Measurements from ENCODE around the gene GPD2.

GPD2 gene

DNA sequence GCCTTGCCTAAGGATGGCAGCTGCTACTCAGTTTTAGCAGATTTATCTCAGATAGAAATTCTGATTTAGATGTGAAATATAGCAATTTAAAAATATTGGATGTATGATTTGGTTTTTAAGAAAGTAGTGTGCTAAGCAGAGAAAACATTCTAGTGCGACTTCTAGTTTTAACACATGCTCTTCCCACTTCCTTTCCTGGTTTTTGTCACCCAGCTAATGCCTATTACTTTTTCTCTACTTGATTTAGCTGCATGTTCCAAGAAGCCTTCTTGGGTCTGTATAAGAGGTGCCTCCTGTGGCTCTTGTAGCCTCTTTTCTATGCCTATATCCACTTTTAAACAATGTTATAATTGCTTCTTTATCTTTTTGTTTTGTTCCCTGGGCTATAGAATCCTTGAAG is 53.0 kb downstream of the GPD2 start:
- TF ChIP-seq ISL1 (CRISPR knock-in tag; IDR thresholded peaks at IDR 0.05) (no peak), ESRRG (CRISPR knock-in tag; IDR thresholded peaks at IDR 0.05) (no peak), ZNF70 (CRISPR knock-in tag; IDR thresholded peaks at IDR 0.05) (no peak), BACH2 (CRISPR knock-in tag; IDR thresholded peaks at IDR 0.05; ENCODE audit: borderline replicate concordance) (no peak), ZFP30 (CRISPR knock-in tag; IDR thresholded peaks at IDR 0.05) (no peak), ZFP3 (CRISPR knock-in tag; IDR thresholded peaks at IDR 0.05) (no peak), PPARA (CRISPR knock-in tag; IDR thresholded peaks at IDR 0.05; ENCODE audit: borderline replicate concordance) (no peak), SNAI2 (CRISPR knock-in tag; IDR thresholded peaks at IDR 0.05) (no peak), ZNF8 (CRISPR knock-in tag; IDR thresholded peaks at IDR 0.05) (no peak), ZNF565 (CRISPR knock-in tag; conservative IDR thresholded peaks at IDR 0.05; ENCODE audit: low read depth) (no peak), TCF4 (CRISPR knock-in tag; IDR thresholded peaks at IDR 0.05; ENCODE audit: borderline replicate concordance) (no peak), OSR1 (CRISPR knock-in tag; IDR thresholded peaks at IDR 0.05) (no peak), RARB (CRISPR knock-in tag; IDR thresholded peaks at IDR 0.05) (no peak), GLIS3 (CRISPR knock-in tag; IDR thresholded peaks at IDR 0.05) (no peak)
- TF ChIP-seq, protein P1, sequence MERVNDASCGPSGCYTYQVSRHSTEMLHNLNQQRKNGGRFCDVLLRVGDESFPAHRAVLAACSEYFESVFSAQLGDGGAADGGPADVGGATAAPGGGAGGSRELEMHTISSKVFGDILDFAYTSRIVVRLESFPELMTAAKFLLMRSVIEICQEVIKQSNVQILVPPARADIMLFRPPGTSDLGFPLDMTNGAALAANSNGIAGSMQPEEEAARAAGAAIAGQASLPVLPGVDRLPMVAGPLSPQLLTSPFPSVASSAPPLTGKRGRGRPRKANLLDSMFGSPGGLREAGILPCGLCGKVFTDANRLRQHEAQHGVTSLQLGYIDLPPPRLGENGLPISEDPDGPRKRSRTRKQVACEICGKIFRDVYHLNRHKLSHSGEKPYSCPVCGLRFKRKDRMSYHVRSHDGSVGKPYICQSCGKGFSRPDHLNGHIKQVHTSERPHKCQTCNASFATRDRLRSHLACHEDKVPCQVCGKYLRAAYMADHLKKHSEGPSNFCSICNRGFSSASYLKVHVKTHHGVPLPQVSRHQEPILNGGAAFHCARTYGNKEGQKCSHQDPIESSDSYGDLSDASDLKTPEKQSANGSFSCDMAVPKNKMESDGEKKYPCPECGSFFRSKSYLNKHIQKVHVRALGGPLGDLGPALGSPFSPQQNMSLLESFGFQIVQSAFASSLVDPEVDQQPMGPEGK (CRISPR knock-in tag; IDR thresholded peaks at IDR 0.05; ENCODE audit: borderline replicate concordance) = no peak
- TF ChIP-seq, protein P2, sequence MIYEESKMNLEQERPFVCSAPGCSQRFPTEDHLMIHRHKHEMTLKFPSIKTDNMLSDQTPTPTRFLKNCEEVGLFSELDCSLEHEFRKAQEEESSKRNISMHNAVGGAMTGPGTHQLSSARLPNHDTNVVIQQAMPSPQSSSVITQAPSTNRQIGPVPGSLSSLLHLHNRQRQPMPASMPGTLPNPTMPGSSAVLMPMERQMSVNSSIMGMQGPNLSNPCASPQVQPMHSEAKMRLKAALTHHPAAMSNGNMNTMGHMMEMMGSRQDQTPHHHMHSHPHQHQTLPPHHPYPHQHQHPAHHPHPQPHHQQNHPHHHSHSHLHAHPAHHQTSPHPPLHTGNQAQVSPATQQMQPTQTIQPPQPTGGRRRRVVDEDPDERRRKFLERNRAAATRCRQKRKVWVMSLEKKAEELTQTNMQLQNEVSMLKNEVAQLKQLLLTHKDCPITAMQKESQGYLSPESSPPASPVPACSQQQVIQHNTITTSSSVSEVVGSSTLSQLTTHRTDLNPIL (CRISPR knock-in tag; IDR thresholded peaks at IDR 0.05; ENCODE audit: low read depth) = no peak
- TF ChIP-seq, protein P3, sequence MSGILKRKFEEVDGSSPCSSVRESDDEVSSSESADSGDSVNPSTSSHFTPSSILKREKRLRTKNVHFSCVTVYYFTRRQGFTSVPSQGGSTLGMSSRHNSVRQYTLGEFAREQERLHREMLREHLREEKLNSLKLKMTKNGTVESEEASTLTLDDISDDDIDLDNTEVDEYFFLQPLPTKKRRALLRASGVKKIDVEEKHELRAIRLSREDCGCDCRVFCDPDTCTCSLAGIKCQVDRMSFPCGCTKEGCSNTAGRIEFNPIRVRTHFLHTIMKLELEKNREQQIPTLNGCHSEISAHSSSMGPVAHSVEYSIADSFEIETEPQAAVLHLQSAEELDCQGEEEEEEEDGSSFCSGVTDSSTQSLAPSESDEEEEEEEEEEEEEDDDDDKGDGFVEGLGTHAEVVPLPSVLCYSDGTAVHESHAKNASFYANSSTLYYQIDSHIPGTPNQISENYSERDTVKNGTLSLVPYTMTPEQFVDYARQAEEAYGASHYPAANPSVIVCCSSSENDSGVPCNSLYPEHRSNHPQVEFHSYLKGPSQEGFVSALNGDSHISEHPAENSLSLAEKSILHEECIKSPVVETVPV (CRISPR knock-in tag; IDR thresholded peaks at IDR 0.05) = no peak
- TF ChIP-seq, protein P4, sequence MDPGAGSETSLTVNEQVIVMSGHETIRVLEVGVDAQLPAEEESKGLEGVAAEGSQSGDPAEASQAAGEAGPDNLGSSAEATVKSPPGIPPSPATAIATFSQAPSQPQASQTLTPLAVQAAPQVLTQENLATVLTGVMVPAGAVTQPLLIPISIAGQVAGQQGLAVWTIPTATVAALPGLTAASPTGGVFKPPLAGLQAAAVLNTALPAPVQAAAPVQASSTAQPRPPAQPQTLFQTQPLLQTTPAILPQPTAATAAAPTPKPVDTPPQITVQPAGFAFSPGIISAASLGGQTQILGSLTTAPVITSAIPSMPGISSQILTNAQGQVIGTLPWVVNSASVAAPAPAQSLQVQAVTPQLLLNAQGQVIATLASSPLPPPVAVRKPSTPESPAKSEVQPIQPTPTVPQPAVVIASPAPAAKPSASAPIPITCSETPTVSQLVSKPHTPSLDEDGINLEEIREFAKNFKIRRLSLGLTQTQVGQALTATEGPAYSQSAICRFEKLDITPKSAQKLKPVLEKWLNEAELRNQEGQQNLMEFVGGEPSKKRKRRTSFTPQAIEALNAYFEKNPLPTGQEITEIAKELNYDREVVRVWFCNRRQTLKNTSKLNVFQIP (CRISPR knock-in tag; IDR thresholded peaks at IDR 0.05; ENCODE audit: borderline replicate concordance, low read depth) = no peak
- TF ChIP-seq, protein P5, sequence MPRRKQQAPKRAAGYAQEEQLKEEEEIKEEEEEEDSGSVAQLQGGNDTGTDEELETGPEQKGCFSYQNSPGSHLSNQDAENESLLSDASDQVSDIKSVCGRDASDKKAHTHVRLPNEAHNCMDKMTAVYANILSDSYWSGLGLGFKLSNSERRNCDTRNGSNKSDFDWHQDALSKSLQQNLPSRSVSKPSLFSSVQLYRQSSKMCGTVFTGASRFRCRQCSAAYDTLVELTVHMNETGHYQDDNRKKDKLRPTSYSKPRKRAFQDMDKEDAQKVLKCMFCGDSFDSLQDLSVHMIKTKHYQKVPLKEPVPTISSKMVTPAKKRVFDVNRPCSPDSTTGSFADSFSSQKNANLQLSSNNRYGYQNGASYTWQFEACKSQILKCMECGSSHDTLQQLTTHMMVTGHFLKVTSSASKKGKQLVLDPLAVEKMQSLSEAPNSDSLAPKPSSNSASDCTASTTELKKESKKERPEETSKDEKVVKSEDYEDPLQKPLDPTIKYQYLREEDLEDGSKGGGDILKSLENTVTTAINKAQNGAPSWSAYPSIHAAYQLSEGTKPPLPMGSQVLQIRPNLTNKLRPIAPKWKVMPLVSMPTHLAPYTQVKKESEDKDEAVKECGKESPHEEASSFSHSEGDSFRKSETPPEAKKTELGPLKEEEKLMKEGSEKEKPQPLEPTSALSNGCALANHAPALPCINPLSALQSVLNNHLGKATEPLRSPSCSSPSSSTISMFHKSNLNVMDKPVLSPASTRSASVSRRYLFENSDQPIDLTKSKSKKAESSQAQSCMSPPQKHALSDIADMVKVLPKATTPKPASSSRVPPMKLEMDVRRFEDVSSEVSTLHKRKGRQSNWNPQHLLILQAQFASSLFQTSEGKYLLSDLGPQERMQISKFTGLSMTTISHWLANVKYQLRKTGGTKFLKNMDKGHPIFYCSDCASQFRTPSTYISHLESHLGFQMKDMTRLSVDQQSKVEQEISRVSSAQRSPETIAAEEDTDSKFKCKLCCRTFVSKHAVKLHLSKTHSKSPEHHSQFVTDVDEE (CRISPR knock-in tag; IDR thresholded peaks at IDR 0.05) = no peak
- ATAC-seq = no peak

DNA sequence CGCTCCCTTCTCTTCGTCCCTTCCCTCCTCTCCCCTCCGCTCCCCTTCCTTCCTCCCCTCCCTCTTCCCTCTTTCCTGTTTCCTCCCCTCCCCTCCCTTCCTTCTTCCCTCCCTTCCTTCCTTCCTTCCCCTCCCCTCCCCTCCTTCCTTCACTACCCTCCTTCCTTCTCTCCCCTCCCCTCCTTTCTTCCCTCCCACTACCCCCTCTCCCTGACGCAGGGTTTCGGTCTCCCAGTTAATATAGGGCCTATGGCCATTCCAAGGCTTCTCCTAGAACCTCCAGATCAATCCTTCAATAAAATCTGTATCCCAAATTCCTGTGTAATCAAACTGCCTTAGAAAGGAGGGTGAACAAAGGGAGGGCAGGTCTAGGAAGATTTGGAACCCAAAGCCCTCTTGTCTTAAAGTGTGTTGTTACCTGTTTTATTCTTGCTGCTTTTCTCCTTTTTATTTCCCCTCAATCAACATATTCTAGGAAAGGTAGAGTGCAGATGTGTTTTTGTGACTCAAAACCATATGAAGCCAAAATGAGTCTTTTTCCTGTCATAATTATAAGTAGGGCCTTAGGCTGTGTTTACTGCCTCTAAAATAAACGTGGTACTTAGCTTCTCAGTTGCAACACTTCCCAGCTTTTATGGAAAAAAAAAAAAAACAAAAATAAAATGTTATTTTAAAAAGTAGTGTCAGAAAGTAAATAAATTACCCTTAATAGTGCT is 53.7 kb downstream of the GPD2 start:
- no peak for ATAC-seq
- TF ChIP-seq ESRRG (CRISPR knock-in tag; IDR thresholded peaks at IDR 0.05) (no peak), ZFP30 (CRISPR knock-in tag; IDR thresholded peaks at IDR 0.05) (no peak), ZNF8 (CRISPR knock-in tag; IDR thresholded peaks at IDR 0.05) (no peak), TCF4 (CRISPR knock-in tag; IDR thresholded peaks at IDR 0.05; ENCODE audit: borderline replicate concordance) (no peak), ZNF70 (CRISPR knock-in tag; IDR thresholded peaks at IDR 0.05) (no peak)

DNA sequence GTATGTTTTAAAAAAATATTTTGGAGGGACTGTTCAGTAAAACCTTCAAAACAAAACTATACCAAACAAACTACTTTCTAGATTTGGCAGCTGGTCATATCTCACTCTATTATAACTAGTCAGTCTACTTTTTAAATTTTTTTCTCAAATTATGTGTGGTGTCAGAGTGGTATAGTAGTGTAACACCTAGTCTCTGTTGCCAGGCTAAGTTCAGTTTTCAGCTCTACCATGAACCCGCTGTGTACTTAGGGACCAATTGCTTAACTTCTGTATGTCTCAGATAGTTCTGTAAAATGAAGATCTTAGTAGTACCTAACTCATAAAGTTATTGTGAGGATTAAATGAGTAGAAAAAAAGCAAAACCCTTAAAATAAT is 54.3 kb downstream of the GPD2 start:
- no peak for TF ChIP-seq ZNF8 (CRISPR knock-in tag; IDR thresholded peaks at IDR 0.05)
- no peak for TF ChIP-seq ARNTL (CRISPR knock-in tag; IDR thresholded peaks at IDR 0.05; ENCODE audit: borderline replicate concordance, low read depth)
- TF ChIP-seq ZFP3 (CRISPR knock-in tag; IDR thresholded peaks at IDR 0.05) = no peak
- TF ChIP-seq, protein P4 (CRISPR knock-in tag; IDR thresholded peaks at IDR 0.05; ENCODE audit: borderline replicate concordance, low read depth) = no peak
- no peak for ATAC-seq

Measured in SK-N-SH treated with all-trans-retinoic acid at 6 μM for 48 hours (cell line).